H1 (cell line): Measurements from ENCODE around the gene TNNI3. TPM values are rescaled to one million over a fixed set of nuclear protein-coding genes. Genes with fewer than 3 reads are reported as not detected.

Experiments used
- ASH2L ChIP-seq: fragments of 200-600, 300-600 bp; sonication (generic); IDR thresholded peaks from one replicate; pipeline ENCODE4 v1.7.1; 2017; ENCODE audit warnings: low read length
- MAX ChIP-seq: IDR thresholded peaks from 2 replicates; pipeline ENCODE4 v1.6.1; 2012; ENCODE audit warnings: inconsistent platforms
- NANOG ChIP-seq: IDR thresholded peaks from 2 replicates; pipeline ENCODE4 v1.6.1; 2011; ENCODE audit warnings: low read length, low read depth, mild to moderate bottlenecking, inconsistent platforms; ENCODE audit not compliant: insufficient read depth, poor library complexity, severe bottlenecking
- NRF1 ChIP-seq: IDR thresholded peaks from 2 replicates; pipeline ENCODE4 v1.6.1; 2011; ENCODE audit warnings: mild to moderate bottlenecking, low read depth, low read length, improper control_type of control experiment
- POLR2A ChIP-seq, 2 experiments: IDR thresholded peaks; 1 replicate in 1 of 2; 2 replicates in 1 of 2; pipeline ENCODE4 v1.6.1; 2011; ENCODE audit warnings: low read depth in 2 of 2, low read length in 2 of 2, mild to moderate bottlenecking in 2 of 2; ENCODE audit errors: control extremely low read depth in 1 of 2
- POU5F1 ChIP-seq: IDR thresholded peaks from 2 replicates; pipeline ENCODE4 v1.6.1; 2011; ENCODE audit warnings: low read depth, mild to moderate bottlenecking, low read length, moderate library complexity
- SIRT6 ChIP-seq: IDR thresholded peaks from one replicate; pipeline ENCODE4 v1.7.1; 2012; ENCODE audit warnings: low read length, inconsistent platforms
- SIX5 ChIP-seq: IDR thresholded peaks from 2 replicates; pipeline ENCODE4 v1.6.1; 2011; ENCODE audit warnings: mild to moderate bottlenecking, low read depth, low read length
- SP4 ChIP-seq: IDR thresholded peaks from 2 replicates; pipeline ENCODE4 v1.6.1; 2012; ENCODE audit warnings: low read length, inconsistent platforms
- SRF ChIP-seq: IDR thresholded peaks from 2 replicates; pipeline ENCODE4 v1.6.1; 2011; ENCODE audit warnings: mild to moderate bottlenecking, low read depth, low read length, moderate library complexity
- TBP ChIP-seq: IDR thresholded peaks from 2 replicates; pipeline ENCODE4 v1.6.1; 2011; ENCODE audit warnings: low read depth, low read length, improper control_type of control experiment
- polyA plus RNA-seq, 7 experiments: library from polyadenylated mRNA; depleted of rRNA in 3 of 7; stranded (reverse) in 5 of 7; unstranded in 2 of 7; fragments of >200 nt in 5 of 7; fragments of 200-250 nt in 2 of 7; gene quantifications; 1 replicate in 5 of 7; 2 replicates in 1 of 7; 4 replicates in 1 of 7; pipeline versions ENCODE4 v1.2.1 to v1.2.3, GENCODE V29; 2011 to 2013; ENCODE audit warnings: missing spikeins in 2 of 7, mixed read lengths in 2 of 7
- total RNA-seq: library from RNA; stranded (reverse); fragmentation: NEBNext Ultra II Directional; extraction: Animal tissue kit (Norgen Biotek cat#: 25700); gene quantifications from 2 replicates; pipeline ENCODE4 v1.2.1, GENCODE V29; 2021
- TF ChIP-seq, protein P1 (sequence below), 3 experiments: IDR thresholded peaks; 1 replicate in 2 of 3; 2 replicates in 1 of 3; pipeline versions ENCODE4 v1.5.1 to v1.6.1; 2011; ENCODE audit warnings: low read length in 3 of 3, mild to moderate bottlenecking in 3 of 3, inconsistent platforms in 2 of 3, low read depth in 1 of 3, moderate library complexity in 1 of 3; ENCODE audit not compliant: insufficient read depth in 1 of 3; ENCODE audit errors: control extremely low read depth in 1 of 3

The TNNI3 gene
- total and polyA plus RNA-seq, 2 of the 8 experiments (the other 6 are each of a cell fraction or from before 2014, with no cell fraction given), result 16.9 to 56.0 TPM

DNA sequence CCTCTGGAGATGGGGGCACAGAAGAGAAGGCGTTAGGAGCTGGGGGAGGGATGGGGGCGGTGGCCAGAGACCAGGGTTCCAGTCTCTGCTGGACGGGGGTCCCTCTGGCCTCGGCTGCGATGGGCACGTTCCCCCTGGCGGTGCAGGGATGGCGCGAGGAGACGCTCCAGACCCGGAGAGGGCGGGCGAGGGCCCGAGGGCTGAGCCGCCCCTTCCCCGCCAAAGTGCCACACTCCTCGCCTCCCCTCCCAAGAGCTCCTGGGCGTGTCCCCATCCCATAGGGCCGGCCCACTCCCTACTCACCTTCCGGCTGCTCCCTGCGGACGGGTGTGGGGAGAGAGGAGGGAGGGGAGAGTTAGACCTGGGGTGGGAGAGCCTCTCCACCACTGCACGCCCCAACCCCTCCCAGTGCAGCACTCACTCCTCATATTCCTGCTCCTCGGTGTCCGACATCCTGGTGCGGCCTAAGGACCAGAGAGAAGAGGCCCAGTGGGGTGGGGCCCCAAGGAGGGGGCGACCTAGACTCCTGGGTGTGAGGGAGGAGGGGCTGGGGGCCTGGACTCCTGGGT, 10.7 kb downstream of the TNNI3 start (continued):
- TF ChIP-seq, protein P1, sequence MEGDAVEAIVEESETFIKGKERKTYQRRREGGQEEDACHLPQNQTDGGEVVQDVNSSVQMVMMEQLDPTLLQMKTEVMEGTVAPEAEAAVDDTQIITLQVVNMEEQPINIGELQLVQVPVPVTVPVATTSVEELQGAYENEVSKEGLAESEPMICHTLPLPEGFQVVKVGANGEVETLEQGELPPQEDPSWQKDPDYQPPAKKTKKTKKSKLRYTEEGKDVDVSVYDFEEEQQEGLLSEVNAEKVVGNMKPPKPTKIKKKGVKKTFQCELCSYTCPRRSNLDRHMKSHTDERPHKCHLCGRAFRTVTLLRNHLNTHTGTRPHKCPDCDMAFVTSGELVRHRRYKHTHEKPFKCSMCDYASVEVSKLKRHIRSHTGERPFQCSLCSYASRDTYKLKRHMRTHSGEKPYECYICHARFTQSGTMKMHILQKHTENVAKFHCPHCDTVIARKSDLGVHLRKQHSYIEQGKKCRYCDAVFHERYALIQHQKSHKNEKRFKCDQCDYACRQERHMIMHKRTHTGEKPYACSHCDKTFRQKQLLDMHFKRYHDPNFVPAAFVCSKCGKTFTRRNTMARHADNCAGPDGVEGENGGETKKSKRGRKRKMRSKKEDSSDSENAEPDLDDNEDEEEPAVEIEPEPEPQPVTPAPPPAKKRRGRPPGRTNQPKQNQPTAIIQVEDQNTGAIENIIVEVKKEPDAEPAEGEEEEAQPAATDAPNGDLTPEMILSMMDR (IDR thresholded peaks at IDR 0.05; ENCODE audit: control extremely low read depth in 1 of 3, insufficient read depth in 1 of 3, low read depth in 1 of 3, low read length in 3 of 3), result peak in 2 of 3 experiments; percentile 10 to 14; a peak in 1 of 4 replicates
- peak; percentile 40 for TF ChIP-seq ASH2L
- TF ChIP-seq POLR2A (IDR thresholded peaks at IDR 0.05; ENCODE audit: control extremely low read depth in 1 of 2, low read depth in 2 of 2, low read length in 2 of 2), result no peak
- no peak for TF ChIP-seq SRF
- TF ChIP-seq TBP, result peak; percentile 17; the same call in 1 of the 2 replicates
- no peak for TF ChIP-seq NRF1
- TF ChIP-seq SIRT6, result no peak
- TF ChIP-seq SIX5, result no peak
- TF ChIP-seq SP4, result no peak
- TF ChIP-seq POU5F1, result no peak
- peak; percentile 69 for TF ChIP-seq MAX
- TF ChIP-seq NANOG, result no peak
- TF ChIP-seq, all 59 proteins: peak for 9
